H1 (cell line): ENCODE data around the gene CTSV.
"Not testable (repeated sequence)": the region's sequence is repeated elsewhere in the genome, so short reads cannot be mapped to it uniquely, and the experiment has no call there.

ENCODE experiments used
- BRCA1 ChIP-seq: IDR thresholded peaks from 2 replicates; pipeline ENCODE4 v1.6.1; 2012; ENCODE audit warnings: low read depth, low read length, improper control_type of control experiment
- EZH2 ChIP-seq: fragments of 200-600 bp; sonication (generic); IDR thresholded peaks from 2 replicates; pipeline ENCODE4 v1.7.1; 2012; ENCODE audit warnings: low read depth, mild to moderate bottlenecking, moderate library complexity, low read length, inconsistent platforms; ENCODE audit not compliant: severe bottlenecking
- FOSL1 ChIP-seq: IDR thresholded peaks from 2 replicates; pipeline ENCODE4 v1.6.1; 2011; ENCODE audit warnings: mild to moderate bottlenecking, low read depth, low read length, moderate library complexity; ENCODE audit not compliant: insufficient read depth
- JUND ChIP-seq: IDR thresholded peaks from 2 replicates; pipeline ENCODE4 v1.6.1; 2011; ENCODE audit warnings: mild to moderate bottlenecking, improper control_type of control experiment, low read length
- POLR2A ChIP-seq, 2 experiments: IDR thresholded peaks; 1 replicate in 1 of 2; 2 replicates in 1 of 2; pipeline ENCODE4 v1.6.1; 2011; ENCODE audit warnings: low read depth in 2 of 2, low read length in 2 of 2, mild to moderate bottlenecking in 2 of 2; ENCODE audit errors: control extremely low read depth in 1 of 2
- SIX5 ChIP-seq: IDR thresholded peaks from 2 replicates; pipeline ENCODE4 v1.6.1; 2011; ENCODE audit warnings: mild to moderate bottlenecking, low read depth, low read length
- YY1 ChIP-seq: IDR thresholded peaks from 2 replicates; pipeline ENCODE4 v1.6.1; 2011; ENCODE audit warnings: low read depth, mild to moderate bottlenecking, low read length
- TF ChIP-seq, protein P1 (sequence below), 3 experiments: IDR thresholded peaks; 1 replicate in 2 of 3; 2 replicates in 1 of 3; pipeline versions ENCODE4 v1.5.1 to v1.6.1; 2011; ENCODE audit warnings: low read length in 3 of 3, mild to moderate bottlenecking in 3 of 3, inconsistent platforms in 2 of 3, low read depth in 1 of 3, moderate library complexity in 1 of 3; ENCODE audit not compliant: insufficient read depth in 1 of 3; ENCODE audit errors: control extremely low read depth in 1 of 3
- TF ChIP-seq, protein P2 (sequence below): IDR thresholded peaks from 2 replicates; pipeline ENCODE4 v1.6.1; 2011; ENCODE audit warnings: low read length, improper control_type of control experiment

DNA sequence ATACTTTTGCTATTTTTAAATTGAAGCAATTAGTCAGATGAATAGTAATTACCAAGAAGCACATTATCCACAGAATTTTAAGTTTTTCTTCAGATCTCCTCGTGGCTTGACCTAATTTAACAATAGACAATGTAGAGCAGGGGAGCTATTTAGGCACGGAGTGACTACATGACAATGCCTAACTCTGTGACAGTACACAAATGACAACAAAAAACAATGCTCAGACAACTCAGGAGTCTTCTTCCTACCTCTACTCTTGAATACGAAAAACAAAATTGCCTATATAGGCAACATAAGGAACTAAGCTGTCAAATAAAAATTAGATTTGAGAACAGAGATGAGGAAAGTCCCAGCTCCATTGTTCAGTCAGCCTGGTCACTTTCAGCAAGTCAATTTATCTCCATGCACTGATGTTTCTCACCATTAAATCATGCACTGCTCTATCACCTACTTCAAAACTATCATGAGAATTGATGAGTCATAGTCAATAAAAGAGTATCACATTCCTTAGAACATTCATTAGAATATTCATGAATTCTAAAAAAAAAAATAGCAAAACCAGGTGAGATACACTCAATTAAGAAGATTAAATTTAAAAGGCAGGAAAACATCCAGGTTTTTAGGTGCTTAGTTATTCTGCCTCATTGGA, 38.7 kb downstream of the CTSV start:
- TF ChIP-seq, protein P1, sequence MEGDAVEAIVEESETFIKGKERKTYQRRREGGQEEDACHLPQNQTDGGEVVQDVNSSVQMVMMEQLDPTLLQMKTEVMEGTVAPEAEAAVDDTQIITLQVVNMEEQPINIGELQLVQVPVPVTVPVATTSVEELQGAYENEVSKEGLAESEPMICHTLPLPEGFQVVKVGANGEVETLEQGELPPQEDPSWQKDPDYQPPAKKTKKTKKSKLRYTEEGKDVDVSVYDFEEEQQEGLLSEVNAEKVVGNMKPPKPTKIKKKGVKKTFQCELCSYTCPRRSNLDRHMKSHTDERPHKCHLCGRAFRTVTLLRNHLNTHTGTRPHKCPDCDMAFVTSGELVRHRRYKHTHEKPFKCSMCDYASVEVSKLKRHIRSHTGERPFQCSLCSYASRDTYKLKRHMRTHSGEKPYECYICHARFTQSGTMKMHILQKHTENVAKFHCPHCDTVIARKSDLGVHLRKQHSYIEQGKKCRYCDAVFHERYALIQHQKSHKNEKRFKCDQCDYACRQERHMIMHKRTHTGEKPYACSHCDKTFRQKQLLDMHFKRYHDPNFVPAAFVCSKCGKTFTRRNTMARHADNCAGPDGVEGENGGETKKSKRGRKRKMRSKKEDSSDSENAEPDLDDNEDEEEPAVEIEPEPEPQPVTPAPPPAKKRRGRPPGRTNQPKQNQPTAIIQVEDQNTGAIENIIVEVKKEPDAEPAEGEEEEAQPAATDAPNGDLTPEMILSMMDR (IDR thresholded peaks at IDR 0.05; ENCODE audit: control extremely low read depth in 1 of 3, insufficient read depth in 1 of 3, low read depth in 1 of 3, low read length in 3 of 3) = not testable (repeated sequence)
- not testable (repeated sequence) for TF ChIP-seq YY1; FOSL1; SIX5; BRCA1; JUND; POLR2A (IDR thresholded peaks at IDR 0.05; ENCODE audit: control extremely low read depth in 1 of 2, low read depth in 2 of 2, low read length in 2 of 2); EZH2
- TF ChIP-seq, protein P2, sequence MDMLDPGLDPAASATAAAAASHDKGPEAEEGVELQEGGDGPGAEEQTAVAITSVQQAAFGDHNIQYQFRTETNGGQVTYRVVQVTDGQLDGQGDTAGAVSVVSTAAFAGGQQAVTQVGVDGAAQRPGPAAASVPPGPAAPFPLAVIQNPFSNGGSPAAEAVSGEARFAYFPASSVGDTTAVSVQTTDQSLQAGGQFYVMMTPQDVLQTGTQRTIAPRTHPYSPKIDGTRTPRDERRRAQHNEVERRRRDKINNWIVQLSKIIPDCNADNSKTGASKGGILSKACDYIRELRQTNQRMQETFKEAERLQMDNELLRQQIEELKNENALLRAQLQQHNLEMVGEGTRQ = not testable (repeated sequence)
